GM21576 (cell line): Measurements from ENCODE around the gene WFDC9.
"Not testable (repeated sequence)": the region's sequence is repeated elsewhere in the genome, so short reads cannot be mapped to it uniquely, and the experiment has no call there.

Source experiments
- ATAC-seq: cut with Tn5 transposase; IDR thresholded peaks from one replicate; pipeline ENCODE4 v1.9.1; 2021; ENCODE audit warnings: mild to moderate bottlenecking, moderate library complexity; ENCODE audit not compliant: unreplicated experiment

WFDC9 gene

GRCh38 chr20:45631184-45631583 is at the start of gene WFDC9:
Gene WFDC9 (minus strand): TSS chr20:45631284. CDS start chr20:45610181, 21,103 bp downstream.
- no peak for ATAC-seq

GRCh38 chr20:45679650-45680049 is 48.6 kb upstream of the WFDC9 start:
- no peak for ATAC-seq

- no peak for ATAC-seq
These were observed 41.7 kb upstream of the WFDC9 start for GRCh38 chr20:45672765-45673164.

GRCh38 chr20:45670139-45670538 is 39.1 kb upstream of the WFDC9 start, which contains the start of gene WFDC11:
Gene WFDC11 (minus strand): TSS chr20:45670239. CDS start chr20:45650600, 19,639 bp downstream.
- no peak for ATAC-seq

GRCh38 chr20:45657038-45657437 is 26.0 kb upstream of the WFDC9 start:
- not testable (repeated sequence) for ATAC-seq

- ATAC-seq, result not testable (repeated sequence)
These were observed 20.6 kb upstream of the WFDC9 start for GRCh38 chr20:45651726-45652125.

GRCh38 chr20:45649312-45649863 is 18.3 kb upstream of the WFDC9 start:
- ATAC-seq, result no peak

- no peak for ATAC-seq
These were observed 16.5 kb upstream of the WFDC9 start for GRCh38 chr20:45647441-45648050.

GRCh38 chr20:45646875-45647274 is 15.8 kb upstream of the WFDC9 start:
- ATAC-seq, result no peak

GRCh38 chr20:45645869-45646268 is 14.8 kb upstream of the WFDC9 start:
- ATAC-seq, result not testable (repeated sequence)

- ATAC-seq, result not testable (repeated sequence)
These were observed 10.0 kb upstream of the WFDC9 start for GRCh38 chr20:45641076-45641475.

- no peak for ATAC-seq
These were observed 8.6 kb upstream of the WFDC9 start for GRCh38 chr20:45639687-45640086.

GRCh38 chr20:45636513-45636912 is 5.4 kb upstream of the WFDC9 start:
- ATAC-seq, result no peak

GRCh38 chr20:45630371-45630770 is 713 bp downstream of the WFDC9 start:
- ATAC-seq, result no peak

GRCh38 chr20:45629496-45630100 is 1.5 kb downstream of the WFDC9 start, which contains the start of gene WFDC10A:
Gene WFDC10A (plus strand): TSS chr20:45629739. CDS start chr20:45629814, 75 bp downstream.
- ATAC-seq, result no peak

GRCh38 chr20:45626540-45626939 is 4.5 kb downstream of the WFDC9 start:
- no peak for ATAC-seq

GRCh38 chr20:45621593-45621992 is 9.5 kb downstream of the WFDC9 start:
- no peak for ATAC-seq

GRCh38 chr20:45617591-45617990 is 13.5 kb downstream of the WFDC9 start:
- ATAC-seq, result no peak

GRCh38 chr20:45612314-45612713 is 18.8 kb downstream of the WFDC9 start:
- no peak for ATAC-seq

GRCh38 chr20:45611054-45611453 is 20.0 kb downstream of the WFDC9 start:
- no peak for ATAC-seq

- ATAC-seq, result no peak
These were observed 23.3 kb downstream of the WFDC9 start for GRCh38 chr20:45607810-45608209.

- no peak for ATAC-seq
These were observed 35.8 kb downstream of the WFDC9 start for GRCh38 chr20:45595235-45595634.
